NCI-H82 treated with DMSO at 0.1 percent for 48 hours (cell line): ENCODE data around the gene OR10G7.
A peak's percentile ranks its signal among the peaks of the same experiment; 100 is the strongest.

Experiments used
- DNase-seq: peaks from one replicate; lab custom pipeline; 2025; ENCODE audit not compliant: unreplicated experiment; lab: John Stamatoyannopoulos, UW

The OR10G7 gene

DNA sequence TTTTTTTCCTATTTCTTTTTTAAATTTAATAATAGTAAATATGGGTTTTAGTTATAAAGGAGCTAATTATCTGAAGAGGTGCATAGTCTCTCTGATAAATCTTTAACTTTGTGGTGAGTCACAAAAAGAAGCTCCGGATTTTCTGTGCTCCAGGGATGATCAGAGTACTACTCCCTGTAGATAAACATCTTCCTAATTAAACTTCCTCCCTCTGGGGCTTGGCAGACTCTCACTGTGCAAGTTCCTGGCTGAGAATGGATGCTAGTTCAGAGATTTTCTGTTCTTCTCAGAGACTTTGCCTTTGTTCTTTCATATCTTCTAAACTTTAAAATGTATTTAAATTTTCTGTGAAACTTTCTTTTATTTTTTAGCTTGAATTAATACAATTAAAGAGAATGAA is at the start of gene OR10G7:
Gene OR10G7 (minus strand): TSS at position 72 of the 400 bp plus-strand sequence. CDS start 2,324 bp downstream, outside the sequence.
- DNase-seq: no peak

DNA sequence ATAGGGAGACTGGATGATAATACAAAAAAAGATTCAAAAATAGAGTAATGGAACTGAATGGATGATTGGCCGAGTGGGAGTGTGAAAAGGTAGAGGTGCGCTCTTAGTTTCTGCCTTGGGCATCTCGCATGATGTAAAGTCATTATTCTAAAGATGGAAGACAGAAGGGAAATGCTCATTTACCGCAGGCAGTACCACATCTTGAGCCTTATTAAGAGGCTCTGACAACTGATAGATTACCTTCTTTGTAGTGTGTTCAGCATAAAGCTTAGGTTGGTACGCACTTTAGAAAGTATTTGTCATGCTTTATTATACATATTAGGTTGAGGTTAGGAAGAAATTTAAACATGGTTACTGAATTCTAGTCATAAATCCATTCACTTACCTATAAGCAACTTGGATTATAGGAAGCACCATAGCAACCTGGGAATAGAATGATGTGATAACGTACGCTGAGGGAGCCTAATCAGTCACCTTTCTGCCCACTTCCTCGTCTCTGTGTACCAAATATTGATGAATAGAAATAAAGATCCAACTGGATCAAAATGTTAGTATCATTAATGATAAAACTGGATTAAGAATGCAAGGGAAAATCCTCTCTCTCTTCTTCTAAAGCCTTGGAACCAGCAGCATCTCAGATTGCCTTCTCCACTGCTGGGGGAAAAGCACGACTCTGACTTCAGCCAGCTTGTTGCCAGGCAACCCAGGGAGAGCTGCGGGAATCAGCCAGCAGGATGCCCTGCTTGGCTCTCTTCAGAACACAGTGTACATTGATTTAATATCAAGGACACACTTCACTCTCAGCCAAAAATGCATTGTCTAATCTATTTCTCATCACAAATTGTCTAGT is 45.1 kb upstream of the OR10G7 start:
- no peak for DNase-seq

GRCh38 chr11:124085583-124085982 is 44.5 kb upstream of the OR10G7 start:
- DNase-seq: no peak

GRCh38 chr11:124082371-124082770 is 41.2 kb upstream of the OR10G7 start:
- DNase-seq: no peak

DNA sequence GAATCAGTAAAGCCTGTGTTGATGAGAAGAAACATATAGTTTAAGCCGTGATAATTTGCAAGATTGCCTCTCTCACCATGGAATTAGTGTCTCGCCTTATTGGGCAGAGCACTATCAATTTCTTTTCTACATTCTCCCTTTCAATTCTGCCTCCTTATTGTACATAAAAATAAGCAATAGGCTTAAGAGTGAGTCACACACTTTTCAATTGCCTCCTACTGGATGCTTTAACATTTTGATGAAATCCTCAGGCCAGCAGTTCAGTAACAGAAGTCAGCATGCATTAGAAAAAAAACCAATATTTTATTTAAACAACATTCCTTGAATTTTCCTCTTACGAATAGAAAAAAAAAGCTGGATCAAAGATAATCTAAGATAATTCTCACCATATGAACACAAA is 40.4 kb upstream of the OR10G7 start:
- DNase-seq: no peak

DNA sequence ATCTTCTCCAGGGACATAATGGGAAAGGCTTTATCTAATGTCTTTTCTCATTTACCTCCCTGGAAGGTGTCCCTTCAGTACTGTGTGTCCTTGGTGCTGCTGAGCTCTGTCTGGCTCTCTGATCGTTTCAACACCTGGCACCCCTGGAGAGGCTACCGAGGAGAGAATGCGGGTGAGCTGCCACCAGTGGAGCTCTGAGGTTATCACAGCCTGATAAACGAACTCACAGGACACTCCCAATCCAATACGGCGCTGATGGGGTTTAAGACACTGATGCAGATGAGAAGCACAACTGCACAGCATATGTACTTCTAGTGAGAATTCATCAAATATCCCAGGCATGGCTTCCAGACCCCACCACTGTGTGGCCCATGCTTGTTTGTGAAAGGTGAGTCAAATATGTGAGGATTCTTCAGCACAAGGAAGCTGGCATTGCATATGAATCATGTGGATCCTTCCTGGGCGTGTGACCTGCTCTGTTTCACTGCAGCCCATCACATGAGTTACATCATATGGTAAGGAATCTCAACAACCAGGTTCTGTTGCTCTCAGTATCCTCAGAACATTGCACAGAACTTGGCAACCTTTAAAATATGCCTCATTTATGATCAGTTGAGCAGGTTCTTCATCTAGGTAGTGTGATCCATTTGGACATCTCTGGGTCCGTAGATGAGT is 39.3 kb upstream of the OR10G7 start:
- no peak for DNase-seq

DNA sequence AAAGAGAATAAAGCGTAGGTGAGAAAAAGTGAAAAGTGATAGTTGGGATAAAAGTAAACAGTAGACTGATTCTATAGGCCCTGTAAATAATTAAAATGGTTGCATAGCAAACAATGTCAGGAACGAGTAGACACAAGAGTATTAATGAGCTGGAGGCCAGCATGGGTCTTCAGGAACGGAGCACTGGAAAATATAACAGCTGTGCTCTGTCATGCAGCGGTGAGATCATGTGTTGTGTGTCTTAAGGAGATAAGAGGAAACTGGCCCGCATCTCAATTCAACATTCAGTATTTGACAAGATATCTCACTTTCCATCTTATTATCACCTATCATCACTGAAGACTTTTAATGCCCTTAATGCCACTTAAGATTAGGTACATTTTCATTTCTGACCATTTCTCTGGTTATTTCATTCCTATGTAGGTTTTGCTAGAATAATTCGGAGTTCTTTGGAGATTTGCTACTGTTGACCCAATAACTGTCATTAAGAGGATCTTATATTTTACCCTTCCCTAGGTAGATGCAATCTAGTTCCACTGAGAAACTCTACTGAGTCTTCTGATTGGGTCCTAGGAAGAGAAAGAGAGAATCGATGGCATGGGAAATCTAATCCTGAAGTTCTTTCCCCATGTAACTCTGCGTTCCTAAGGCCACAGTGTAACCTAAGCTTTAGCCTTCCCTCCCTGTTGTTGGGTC is 38.7 kb upstream of the OR10G7 start:
- DNase-seq: no peak

DNA sequence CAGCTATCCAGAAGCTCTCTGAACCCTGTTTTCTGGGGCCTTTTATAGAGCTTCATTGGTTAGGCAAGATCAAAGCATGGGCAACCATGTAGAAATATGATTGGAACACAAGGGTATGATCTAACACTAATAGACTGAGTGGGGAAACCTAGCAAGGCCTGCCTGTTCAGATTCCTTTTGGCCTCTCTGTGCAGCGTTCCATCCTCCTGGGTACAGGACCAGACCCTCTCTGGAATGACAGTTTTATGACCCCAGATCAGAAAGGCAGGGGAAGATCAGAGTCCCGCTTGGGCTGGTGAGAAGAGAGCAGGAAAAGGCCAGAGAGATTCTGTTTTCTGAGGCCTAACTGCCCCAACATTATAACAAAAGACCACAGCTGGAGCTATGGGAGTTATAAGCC is 37.5 kb upstream of the OR10G7 start:
- no peak for DNase-seq

DNA sequence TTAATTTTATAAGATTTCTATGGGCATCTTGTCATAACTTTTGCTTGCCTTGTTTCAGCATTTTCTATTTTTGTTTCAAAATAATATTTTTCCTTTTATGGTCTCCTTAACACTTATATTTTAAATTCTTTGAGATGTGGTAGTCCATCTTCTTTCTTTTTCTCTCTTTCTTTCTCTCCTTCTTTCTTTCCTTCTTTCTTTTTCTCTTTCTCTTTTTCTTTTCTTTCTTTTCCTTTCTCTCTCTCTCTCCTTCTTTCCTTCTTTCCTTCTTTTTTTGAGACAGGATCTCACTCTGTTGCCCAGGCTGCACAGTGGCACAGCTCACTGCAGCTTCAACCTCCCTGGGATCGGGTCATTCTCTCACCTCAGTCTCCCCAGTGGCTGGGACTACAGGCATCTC is 36.1 kb upstream of the OR10G7 start:
- DNase-seq: no peak

- DNase-seq: no peak
These were observed 34.9 kb upstream of the OR10G7 start for GRCh38 chr11:124075841-124076651.

DNA sequence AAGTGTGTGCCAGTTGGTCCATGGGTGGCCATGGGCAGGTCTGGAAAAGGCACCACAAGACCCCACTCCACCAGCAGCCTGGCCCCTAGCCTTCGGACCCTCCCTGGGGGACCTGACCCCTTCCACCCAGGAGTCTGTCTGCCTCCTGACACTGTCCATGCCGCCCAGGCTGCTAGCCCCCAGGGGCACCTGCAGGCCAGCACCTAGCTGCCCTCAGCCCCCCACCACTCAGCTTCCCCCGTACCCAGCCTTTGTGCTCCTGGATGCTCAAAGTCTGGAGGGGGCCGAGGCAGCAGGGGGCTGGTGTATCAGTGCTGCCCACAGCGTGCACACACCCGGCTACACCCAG is 34.3 kb upstream of the OR10G7 start:
- no peak for DNase-seq

DNA sequence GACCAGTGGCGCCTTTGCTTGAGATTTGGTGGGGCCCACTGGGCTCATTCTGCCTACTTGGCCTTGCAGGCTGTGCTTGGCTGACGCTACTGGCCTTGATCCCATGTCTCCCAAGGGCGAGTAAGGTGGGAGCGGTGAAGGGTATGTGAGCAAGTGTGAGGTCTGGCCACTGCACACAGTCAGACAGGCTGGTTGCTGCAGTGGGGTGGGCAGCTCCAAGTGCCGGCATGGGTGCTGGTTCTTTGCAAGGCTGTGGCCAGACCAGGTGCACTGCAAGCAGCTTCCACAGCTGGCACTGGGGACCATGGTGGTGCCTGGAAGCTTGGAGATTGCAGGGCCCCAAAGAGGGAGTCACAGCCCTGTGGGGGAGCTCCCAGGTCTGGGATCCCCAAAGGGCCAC is 33.4 kb upstream of the OR10G7 start:
- DNase-seq: no peak

DNA sequence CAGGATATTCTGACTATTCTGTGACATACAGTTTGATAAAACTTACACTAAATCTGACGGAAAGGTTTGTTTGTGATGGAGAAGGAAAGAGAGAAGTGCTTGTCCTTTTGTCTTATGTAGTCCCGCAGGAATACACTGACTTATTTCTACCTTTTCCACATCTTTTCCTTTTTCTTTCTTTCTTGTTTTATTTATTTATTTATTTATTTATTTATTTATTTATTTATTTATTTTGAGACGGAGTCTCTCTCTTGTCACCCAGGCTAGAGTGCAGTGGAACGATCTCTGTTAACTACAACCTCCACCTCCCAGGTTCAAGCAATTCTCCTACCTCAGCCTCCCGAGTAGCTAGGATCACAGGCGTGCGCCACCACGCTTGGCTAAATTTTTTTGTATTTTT is 31.0 kb upstream of the OR10G7 start:
- no peak for DNase-seq

GRCh38 chr11:124071623-124071948 is 30.5 kb upstream of the OR10G7 start:
- no peak for DNase-seq

DNA sequence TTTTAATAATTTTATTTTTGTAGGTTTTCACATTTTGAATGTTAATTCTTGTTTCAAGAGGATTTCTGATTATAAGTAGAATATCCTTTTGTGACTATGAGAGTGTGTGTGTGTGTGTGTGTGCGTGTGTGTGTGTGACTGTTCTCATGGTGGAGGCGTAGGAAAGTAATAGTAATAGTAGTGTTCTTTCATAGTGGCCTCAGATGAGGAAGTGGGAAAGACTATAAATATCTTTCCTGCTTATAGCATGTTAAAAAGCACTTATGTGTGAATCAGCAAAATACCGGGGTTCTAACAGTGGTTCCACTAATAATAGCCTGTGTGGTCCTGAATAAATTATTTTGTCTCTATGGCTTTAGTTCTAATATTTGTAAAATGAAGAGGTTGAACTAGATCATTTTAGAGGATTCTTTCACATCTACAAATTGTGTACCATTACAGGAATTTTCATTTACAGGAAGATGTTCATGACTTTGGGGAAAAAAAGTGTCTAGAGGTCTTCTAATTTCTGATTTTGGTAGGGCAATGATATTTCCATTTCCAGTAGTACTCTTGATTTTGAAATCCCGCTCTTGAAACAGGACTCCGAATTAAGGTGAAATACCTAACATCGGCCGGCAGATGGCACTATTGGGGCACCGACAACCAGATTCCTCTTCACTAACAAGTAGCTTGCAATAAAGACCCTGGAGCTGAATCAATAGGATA is 29.9 kb upstream of the OR10G7 start:
- peak; percentile 32 for DNase-seq

DNA sequence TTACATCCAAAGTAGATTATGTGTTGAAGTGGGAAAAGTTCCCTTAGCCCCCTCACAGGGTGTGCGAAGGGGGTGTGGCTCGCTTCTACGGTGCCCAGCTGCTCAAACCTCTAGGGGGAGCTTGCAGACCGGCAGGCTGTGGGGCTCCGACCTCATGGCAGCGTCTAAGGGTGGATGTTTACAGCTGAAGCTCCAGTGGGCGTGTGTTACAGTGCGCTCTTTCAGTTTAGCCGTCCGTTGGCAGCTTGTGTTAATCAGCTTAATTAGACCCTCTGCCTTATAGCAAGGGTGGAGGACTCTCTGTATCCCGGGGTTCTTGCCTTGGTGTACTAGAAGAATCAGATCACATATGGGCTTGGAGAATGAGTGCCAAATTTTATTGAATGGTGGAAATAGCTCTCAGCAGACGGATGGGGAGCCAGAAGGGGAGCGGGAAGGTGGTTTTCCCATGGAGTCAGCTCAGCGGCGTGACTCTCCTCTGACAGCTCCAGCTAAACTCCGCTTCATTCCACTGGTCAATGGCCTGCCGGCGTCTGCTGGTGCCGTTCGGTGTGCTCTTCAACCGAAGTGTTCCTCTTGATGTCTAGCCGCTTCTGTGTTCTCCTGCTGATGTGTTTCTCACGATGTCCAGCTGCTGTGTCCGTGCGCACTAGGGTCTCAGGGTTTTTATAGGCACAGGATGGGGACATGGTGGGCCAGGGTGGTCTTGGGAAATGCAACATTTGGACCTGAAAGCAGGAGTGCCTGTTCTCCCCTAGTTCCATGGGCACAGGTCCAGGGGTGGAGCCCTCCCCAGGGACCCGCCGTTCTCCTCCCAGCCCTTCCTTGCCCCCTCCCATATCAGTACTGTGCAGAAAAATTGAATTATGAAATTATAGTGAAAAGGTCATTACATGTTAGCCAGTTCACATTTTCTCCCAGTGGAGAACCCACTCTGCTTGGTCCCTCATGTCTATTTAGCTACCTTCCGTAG is 28.6 kb upstream of the OR10G7 start:
- DNase-seq: peak; percentile 96

GRCh38 chr11:124068601-124069110 is 27.5 kb upstream of the OR10G7 start:
- no peak for DNase-seq

DNA sequence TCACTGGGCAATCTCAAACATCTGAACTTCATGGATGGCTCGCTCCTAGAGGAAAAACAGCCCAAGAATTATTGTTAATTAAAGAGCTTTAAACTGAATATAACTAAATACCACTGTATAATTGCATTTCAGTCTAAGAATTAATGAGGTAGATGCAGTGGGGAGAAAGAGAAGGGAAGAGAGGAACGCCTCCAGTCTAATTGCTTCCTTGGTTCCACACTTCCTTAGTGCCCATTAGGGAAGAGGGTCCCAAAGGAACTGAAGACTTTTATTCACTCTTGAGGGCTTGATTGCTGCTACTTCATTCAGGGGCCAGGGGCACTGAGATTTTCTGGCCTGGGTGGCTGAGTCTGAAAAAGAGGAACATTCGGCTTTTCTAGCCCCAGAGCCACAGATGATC is 11.8 kb upstream of the OR10G7 start:
- no peak for DNase-seq

- no peak for DNase-seq
These were observed 9.6 kb upstream of the OR10G7 start for GRCh38 chr11:124050748-124051147.
